ENCODE measurements around the gene TNFAIP8. TPM values are rescaled to one million over a fixed set of nuclear protein-coding genes. Genes with fewer than 3 reads are reported as not detected.

The TNFAIP8 gene
- total and polyA plus RNA-seq, 2 experiments from 2014 or later, result 21.9 to 24.9 TPM

GRCh38 chr5:119322948-119323537 lies 32.8 kb upstream of the TNFAIP8 start:
- no peaks in the 10 kb centered on the region for H3K36me3 ChIP-seq
- TF ChIP-seq CTCF (IDR thresholded peaks at IDR 0.05; ENCODE audit: low read depth, low read length), result no peak
- peaks cover 7% of the 10 kb centered on the region for H3K4me1 ChIP-seq (ENCODE audit: low read depth)
- DNase-seq (ENCODE audit: low read depth in 1 of 2, low spot score in 1 of 2), result peak in 1 of 2 donors; percentile 35
- H3K4me3 ChIP-seq, result no peak overlapping the region
- no peaks in the 10 kb centered on the region for H3K27me3 ChIP-seq
- H3K9me3 ChIP-seq (ENCODE audit: low read depth), result no peaks in the 10 kb centered on the region
- H3K27ac ChIP-seq, result no peak overlapping the region

GRCh38 chr5:119323601-119324000 lies 32.2 kb upstream of the TNFAIP8 start:
- H3K27me3 ChIP-seq, result no peaks in the 10 kb centered on the region
- no peak overlapping the region for H3K27ac ChIP-seq
- peaks cover 11% of the 10 kb centered on the region for H3K4me1 ChIP-seq (ENCODE audit: low read depth)
- H3K9me3 ChIP-seq (ENCODE audit: low read depth), result no peaks in the 10 kb centered on the region
- peak in 1 of 2 donors; percentile 45 for DNase-seq (ENCODE audit: low read depth in 1 of 2, low spot score in 1 of 2)
- H3K36me3 ChIP-seq, result no peaks in the 10 kb centered on the region
- H3K4me3 ChIP-seq, result no peak overlapping the region
- no peak for TF ChIP-seq CTCF (IDR thresholded peaks at IDR 0.05; ENCODE audit: low read depth, low read length)

- Histone ChIP-seq H3K27ac (no peak overlapping the region), H3K27me3 (no peaks in the 10 kb centered on the region), H3K36me3 (no peaks in the 10 kb centered on the region), H3K9me3 (ENCODE audit: low read depth) (no peaks in the 10 kb centered on the region), H3K4me1 (ENCODE audit: low read depth) (peaks cover 18% of the 10 kb centered on the region), H3K4me3 (no peak overlapping the region)
- no peak for DNase-seq (ENCODE audit: low read depth in 1 of 2, low spot score in 1 of 2)
- TF ChIP-seq CTCF (IDR thresholded peaks at IDR 0.05; ENCODE audit: low read depth, low read length), result no peak
Observed at GRCh38 chr5:119324842-119325241, 31.0 kb upstream of the TNFAIP8 start.

GRCh38 chr5:119327018-119327417 lies 28.8 kb upstream of the TNFAIP8 start:
- Histone ChIP-seq H3K27ac (no peak overlapping the region), H3K27me3 (no peaks in the 10 kb centered on the region), H3K4me1 (ENCODE audit: low read depth) (peaks cover 22% of the 10 kb centered on the region), H3K9me3 (ENCODE audit: low read depth) (no peaks in the 10 kb centered on the region), H3K36me3 (no peaks in the 10 kb centered on the region), H3K4me3 (no peak overlapping the region)
- TF ChIP-seq CTCF (IDR thresholded peaks at IDR 0.05; ENCODE audit: low read depth, low read length), result no peak
- DNase-seq (ENCODE audit: low read depth in 1 of 2, low spot score in 1 of 2), result no peak

- DNase-seq (ENCODE audit: low read depth in 1 of 2, low spot score in 1 of 2), result peak in 1 of 2 donors; percentile 48
- no peak for TF ChIP-seq CTCF (IDR thresholded peaks at IDR 0.05; ENCODE audit: low read depth, low read length)
- Histone ChIP-seq H3K27ac (no peak overlapping the region), H3K27me3 (no peaks in the 10 kb centered on the region), H3K36me3 (no peaks in the 10 kb centered on the region), H3K9me3 (ENCODE audit: low read depth) (no peaks in the 10 kb centered on the region), H3K4me3 (no peak overlapping the region), H3K4me1 (ENCODE audit: low read depth) (peaks cover 33% of the 10 kb centered on the region)
Observed at GRCh38 chr5:119328753-119329602, 26.8 kb upstream of the TNFAIP8 start.
